GM21737 (cell line): ENCODE measurements around the gene PAX2.

Experiments used
- ATAC-seq: cut with Tn5 transposase; IDR thresholded peaks from one replicate; pipeline ENCODE4 v1.9.1; 2021; ENCODE audit warnings: mild to moderate bottlenecking, moderate library complexity; ENCODE audit not compliant: unreplicated experiment

The PAX2 gene

DNA sequence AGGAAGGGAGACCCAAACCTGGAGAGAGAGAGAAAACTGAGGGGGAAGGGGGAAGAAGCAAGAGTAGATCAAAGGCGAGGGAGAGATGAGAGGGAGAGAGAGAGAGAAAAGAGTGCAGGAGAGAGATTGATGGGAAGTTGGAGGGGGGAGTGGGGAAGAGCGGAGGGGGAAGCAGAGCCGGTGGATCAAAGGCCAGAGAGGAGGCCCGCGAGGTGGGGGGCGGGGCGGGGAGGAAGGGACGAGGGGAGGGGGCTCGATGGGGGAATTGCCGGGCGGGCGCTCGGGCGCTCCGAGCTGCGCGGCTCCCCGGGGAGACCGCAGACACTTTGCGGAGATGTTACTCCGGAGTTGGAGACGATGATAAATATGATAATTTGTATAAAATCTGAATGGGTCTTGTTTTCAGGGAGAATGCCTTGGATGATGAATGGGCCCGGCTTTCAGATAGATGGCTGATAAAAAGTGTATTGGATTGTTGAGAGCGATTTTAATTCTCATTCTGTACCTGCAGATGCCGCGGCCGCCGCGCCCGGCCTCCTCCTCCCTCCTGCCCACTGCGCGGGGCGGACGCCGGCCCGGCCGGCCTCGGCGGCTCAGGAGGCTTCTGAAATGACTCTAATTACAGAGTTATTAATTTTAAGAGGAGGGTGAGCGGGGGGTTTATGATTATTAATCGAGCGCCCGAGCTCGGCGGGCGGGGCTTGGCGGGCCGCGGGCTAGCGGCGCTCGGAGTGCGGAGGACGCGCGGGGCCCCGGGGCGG is 21.4 kb upstream of the PAX2 start:
- ATAC-seq: no peak

DNA sequence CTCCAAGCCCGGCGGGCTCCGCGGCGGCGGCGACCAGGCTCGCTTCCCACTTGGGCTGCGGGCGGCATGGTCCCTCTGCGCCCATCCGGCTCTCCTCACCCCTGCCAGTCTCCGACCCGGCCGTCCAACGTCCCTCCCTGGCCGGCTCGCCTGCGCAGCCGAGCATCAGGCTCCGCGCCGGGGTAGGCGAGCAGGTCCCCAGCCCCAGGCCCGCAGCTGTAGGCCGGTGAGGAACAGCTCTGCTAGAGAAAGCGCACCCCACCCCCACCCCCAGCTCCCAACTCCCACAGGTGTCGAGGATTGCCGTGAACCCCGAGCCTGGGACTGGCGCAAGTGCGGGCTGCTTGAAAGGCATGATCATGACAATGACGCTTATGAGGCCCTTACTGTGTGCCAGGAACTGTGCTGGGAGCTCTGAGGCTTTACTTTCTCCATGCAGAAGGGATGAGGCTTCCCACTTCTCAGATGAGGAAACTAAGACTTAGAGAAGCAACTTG is 20.8 kb upstream of the PAX2 start:
- no peak for ATAC-seq

- no peak for ATAC-seq
These were observed 20.3 kb upstream of the PAX2 start for GRCh38 chr10:100725071-100725471.

DNA sequence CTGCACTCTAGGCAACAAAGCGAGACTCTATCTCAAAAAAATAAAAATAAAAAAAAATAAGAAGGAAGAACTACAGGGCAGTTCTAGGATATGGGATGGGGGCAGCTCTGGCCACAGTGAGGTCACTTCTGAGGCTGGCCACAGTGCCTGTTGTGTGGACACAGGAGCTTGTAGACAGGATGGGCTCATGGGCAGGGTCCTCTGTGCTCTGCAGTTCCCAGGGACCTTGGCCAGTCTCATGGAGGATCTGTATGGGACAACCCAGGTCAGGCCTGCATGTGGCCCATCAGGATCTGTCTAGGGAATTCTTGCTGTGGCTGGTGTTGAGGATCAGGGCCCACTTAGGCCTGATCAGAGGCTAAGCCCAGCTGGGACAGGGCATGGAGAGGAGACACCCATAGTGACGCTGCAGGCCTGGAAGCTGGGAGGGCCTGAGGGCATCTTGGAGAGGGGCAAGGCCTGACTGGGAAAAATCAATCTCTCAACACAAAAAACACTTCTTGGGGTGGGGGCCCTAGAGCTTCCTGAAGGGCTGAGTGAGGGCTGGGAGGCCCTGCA is 19.4 kb upstream of the PAX2 start:
- no peak for ATAC-seq

DNA sequence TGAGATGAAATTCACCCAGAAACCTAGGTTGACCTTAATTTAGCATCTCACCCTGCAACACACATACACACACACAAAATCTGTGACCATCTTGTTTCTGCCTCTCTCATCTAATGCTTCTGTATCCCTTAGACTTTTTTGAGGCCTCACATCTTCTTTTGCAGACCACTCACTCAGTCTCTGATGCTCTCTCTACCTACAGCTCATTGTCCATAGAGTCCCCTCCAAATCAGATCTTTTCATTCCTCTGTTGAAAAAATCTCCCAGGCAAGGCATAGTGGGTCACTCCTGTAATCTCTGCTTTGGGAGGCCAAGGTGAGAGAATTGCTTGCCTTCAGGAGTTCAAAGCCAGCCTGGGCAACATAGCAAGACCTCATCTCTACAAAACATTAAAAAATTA is 17.6 kb upstream of the PAX2 start:
- no peak for ATAC-seq

DNA sequence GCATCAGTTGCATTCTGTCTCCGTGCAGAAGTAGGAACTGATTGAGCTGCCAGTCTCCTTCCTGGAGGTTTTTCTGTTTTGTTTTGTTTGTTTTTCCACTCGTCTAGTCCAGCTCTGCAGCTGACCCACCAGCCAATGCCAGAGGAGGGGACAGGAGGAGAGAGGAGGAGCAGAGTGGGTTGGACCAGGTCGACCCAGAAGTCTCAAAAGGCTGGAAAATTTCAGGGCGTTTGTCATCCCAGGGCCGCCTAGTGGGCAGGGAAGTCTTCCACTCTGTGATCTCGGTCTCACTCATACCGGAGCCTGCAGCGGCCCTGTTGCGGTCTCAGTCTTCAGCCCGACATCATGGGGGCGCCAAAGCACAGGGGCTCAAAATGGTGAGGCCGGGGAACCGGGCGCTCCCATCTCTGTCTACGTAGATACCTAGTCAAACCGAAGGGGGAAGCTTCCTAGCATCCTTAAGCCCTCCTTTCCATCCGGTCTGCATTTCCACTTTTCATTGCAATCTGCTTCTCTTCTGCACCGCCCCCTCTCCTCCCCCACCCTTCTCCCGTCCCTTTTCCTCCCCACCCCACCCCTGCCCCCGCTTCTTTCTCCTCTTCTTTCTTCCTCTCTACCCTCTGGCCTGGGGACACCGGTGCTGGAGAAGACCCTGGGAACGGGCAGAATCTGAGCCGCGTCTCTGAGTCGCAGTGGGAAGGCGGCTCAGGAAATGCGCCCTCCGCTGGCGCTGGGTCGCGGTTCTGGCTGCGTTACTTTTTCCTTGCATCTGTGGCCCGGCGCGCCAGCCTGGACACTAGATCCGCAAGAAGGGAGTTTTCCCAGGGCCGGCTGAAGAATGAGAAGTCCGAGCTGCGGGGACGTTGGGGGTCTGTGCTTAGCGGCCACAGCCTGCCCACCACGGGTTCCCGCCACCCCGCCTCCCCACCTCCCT is 16.2 kb upstream of the PAX2 start:
- ATAC-seq: no peak

DNA sequence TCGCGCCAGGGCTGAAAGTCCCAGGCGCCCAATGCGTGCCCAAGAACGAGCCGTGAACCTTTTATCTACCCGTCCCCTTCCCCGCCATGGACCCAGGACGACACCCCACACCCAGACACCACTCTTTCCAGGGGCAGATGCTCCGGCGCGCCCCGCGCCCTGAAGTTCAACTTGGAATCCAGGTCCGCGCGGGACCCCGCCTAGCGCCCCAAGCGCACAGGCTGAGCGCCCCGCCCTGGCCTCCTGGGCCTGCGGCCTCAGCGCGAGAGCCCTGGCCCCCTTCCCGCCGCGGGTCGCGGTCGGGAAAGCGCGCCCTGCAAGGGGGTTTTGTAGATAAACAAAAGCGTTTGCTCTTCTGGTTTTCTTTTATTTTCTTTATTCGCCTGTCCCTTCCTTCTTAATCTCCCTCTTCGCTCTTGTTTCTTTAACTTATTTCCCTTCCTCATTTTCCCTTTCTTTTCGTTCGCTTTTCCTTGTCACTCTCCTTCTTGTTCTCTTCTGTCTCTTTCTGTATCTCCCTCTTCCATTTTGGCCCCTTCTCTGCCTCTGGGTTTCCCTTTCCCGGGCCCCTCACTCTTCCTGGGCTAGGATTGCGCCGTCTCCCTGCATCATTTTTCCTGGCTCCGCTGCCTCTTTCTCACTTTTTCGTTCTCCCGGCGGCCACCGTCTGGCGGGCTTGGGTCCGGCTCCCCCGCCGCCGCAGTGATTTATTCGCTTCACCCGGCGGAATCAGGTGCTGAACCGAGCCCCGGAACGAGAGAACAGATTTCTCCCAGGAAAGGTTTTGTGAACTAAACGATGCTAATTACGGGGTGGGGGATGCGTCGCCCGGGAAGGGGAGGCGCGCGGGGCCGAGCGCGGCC is 15.3 kb upstream of the PAX2 start:
- ATAC-seq: no peak

DNA sequence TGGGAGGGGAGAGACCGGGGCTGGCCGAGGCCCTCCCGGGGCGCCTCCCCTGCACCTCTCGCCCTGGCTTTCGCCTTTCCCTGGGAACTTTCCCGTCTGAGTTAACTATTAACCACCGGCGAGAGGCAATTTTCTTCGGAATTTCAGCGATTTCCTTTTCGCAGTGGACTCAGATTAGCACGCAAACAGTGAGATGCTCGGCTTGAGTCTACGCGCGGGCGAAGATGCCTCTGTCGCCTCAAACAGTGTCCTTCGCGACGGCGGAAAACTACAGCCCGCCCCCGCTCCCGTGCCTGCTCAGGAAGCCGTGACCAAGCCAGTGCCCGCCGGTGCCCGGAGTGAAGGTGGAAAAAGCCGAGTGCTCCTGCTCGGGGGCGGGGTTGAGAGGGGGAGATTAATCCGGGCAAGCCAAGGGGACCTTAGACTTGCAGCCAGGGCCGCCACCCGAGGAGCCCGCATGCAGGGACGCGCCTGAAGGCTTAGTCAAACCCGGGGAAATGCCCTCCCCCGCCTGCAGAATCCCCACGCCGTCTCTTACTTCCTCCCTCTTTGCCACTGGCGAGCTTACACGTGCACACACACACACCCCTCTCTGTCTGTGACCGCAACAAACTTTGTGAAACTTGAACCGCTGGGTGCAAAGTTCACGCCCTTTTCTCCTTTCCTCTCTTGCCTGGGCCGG is 14.5 kb upstream of the PAX2 start:
- ATAC-seq: peak; percentile 62

DNA sequence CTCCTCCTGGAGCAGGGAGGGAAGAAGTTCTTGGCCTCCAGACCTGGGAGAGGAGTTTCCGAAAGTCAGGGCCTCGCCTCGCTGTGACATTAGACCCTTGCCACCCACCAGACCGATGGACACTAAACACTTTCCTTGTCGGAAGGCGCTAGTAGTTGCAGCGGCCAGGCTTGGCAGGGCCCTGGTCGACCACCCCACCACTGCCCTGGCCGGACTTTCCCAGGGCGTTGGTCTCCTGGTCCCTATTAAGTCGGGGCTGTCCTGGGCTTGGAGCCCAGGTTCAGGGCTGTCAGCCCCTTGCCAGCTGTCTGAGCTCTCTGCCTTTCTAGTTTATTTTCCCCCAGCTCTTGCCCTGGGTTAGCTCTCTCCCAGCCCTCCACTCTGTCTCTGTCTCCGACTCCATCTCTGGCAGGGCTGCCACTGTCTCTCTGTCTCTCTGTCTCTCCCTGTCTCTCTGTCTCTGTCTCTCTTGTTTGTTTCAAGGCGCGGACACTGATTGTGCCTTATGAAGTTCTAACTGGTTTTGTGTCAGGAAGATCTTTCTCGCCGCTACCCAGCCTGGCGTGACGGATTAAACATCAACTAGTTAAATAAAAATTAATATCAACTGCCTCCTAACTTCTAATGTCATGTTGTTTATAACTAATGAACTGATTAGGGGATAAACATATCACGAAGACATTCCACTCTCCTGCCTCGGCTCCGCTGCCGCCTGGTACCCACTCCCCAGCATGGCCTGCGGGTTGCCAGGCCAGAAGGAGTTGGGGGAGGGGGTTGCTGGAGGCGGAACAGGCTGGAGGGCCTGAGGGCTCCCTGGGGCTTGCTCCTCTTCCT is 13.8 kb upstream of the PAX2 start:
- ATAC-seq: no peak

DNA sequence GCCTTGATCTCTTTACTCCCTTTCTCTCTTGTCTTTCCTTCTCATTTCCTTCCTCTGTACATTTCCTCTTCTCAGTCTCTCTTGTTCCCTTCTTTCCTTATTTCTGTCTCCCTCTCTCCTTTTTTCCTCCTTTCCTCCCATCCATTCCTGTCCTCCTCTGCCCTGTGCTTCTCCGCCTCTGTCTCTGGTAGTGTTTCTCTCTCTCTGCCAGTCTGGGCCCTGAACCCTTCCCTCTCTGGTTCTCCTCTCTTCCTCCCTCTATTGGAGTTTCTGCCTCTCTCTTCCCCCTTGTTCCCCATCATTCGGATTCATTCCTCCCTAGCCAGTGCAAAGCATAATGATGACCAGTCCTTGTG is 13.2 kb upstream of the PAX2 start:
- ATAC-seq: no peak

DNA sequence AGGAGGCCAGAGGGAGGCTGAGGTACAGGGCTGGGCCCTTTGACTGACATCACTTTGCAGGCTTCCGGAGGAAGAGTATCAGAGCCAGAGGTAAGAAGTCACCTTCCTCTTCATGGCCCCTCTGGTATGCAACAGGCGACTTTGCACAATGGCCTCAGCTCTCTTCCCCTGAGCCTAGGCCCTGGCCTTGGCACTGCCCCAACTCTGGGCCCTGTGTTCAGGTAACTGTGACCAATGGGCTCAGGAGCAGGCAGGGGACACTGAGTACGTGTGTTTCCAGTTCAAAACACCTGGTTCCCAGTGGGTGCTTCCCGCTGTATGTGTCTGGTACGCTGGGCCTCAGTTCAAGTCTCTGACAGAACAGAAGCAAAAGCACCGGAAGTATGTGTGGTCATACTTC is 12.1 kb upstream of the PAX2 start:
- ATAC-seq: no peak

DNA sequence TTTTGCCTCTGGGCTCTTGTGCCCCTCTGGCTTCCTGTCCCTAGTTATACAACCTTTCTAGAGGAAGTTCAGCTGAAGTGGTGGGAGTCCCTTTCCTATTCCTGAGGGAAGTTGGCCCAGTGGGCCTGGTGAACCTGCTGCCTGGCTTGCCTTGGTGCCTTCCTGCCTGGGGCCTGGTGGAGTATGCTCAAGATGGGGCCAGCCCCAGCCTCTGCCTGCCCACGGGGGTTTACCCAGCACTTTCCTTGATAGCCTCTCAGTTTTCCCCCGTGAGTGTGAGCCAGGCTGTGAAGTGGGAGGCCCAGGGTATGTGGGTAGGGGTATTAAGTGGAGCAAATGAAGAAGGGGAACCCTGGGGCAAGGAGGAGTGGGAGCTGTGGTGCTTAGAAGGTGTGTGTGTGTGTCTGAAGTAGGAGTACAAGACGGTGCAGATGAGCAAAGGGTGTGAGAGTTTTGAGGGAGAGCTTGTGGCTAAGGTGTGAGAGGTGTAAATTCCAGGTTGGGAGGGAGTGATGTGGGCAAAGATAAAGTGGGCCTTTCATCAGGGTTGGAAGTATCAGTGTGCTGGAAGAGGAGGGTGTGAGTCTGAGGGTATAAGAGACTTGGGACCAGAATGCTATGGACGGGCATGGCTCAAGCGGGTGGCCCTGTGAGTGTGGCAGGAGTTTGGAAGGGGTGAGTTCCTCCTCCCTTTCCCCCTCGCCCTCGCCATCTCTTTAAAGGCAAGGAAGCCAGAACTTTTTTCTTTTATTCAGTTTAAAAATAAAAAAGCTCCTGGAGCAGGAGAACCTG is 10.9 kb upstream of the PAX2 start:
- ATAC-seq: no peak

GRCh38 chr10:100735087-100735336 is 10.4 kb upstream of the PAX2 start:
- no peak for ATAC-seq

DNA sequence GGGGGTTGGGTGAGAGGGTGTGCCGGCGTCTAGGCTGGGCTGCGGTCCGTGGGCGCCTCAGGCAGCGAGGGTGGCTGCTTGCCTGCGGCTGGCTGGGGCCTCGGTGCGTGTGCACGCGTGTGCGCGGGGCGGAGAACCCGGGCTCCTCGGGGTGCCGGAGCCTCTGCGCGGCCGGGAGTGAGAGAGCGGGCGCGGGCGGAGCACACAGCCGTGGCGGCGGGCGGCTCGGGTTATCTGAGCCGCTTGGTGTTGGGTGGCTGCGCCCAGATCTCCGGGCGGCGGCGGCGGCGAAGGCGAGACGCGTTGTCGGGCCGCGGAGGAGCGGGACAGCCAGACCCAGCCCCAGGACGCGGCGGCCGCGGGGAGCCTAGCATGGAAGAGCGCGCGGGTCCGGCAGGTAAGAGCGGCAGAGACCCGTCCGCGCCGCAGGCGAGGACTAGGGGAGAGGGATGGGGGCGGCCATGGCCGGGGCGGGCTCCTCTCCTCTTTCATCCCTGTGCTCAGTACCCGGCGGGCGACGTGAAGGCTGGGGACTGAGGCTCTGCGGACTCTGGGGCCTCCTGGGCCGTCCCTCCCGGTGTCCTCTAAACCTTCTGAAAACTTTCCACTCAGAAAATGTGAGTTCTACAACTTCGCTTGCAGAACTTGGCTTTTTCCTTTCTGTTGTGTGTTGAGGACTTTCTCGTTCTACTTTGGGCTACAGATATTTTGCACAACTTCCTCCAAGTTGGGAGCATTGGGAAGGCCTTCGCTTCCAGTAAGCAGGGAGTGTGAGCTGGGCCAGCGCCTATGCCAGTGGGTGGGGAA is 9.8 kb upstream of the PAX2 start:
- no peak for ATAC-seq

DNA sequence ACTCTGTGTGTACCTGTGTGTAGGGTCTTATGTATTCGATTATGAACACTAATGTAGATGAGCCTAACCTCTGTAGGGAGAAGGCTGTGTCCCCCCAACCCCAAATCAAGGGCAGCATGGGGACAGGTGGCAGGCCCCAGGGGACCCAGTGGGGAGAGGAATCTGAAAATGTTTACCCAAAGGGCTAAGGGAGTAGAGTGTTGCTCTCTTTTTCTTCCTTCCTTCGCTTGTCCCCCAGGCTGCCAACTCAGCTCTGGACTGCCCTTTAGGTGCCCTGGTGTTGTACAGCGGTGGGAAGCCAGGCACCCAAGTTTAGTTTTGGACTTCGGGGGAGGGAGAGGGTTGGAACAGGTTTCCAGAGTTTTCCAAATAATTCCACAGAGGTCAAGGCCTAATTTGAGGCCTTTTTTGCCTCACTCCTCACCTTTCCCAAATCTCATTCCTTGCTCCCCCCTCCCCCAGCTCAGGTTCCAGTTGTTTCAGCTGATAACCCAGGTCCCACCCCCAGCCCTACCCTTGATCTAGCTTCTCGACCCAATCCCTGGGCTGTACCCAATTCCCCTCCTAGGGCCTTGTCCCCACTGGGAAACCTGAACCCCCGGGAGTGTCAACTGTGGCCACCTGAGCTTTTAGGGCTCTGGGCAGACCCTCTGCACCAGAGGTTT is 9.1 kb upstream of the PAX2 start:
- ATAC-seq: no peak

- no peak for ATAC-seq
These were observed 8.5 kb upstream of the PAX2 start for GRCh38 chr10:100736809-100737354.

- no peak for ATAC-seq
These were observed 7.9 kb upstream of the PAX2 start for GRCh38 chr10:100737355-100738054.
